Fibroblast of the aortic adventitia (primary cell): Measurements from ENCODE around the gene HOXB7. TPM values are rescaled to one million over a fixed set of nuclear protein-coding genes. Genes with fewer than 3 reads are reported as not detected.

Experiments
- DNase-seq: peaks from one replicate; pipeline ENCODE4 v3.0.0-alpha.2; 2010; ENCODE audit warnings: low read depth
- H3K4me3 ChIP-seq: 2 replicates; pipeline ENCODE4 v1.5.1; 2011; ENCODE audit warnings: low read depth, mild to moderate bottlenecking, control low read depth, low read length, moderate library complexity
- CTCF ChIP-seq: IDR thresholded peaks from 2 replicates; pipeline ENCODE4 v1.5.1; 2011; ENCODE audit warnings: mild to moderate bottlenecking, low read length, control low read depth, inconsistent platforms; ENCODE audit not compliant: insufficient read depth
- total RNA-seq: library from RNA; depleted of rRNA; stranded (reverse); fragments of >200 nt; gene quantifications from 2 replicates; pipeline ENCODE4 v1.2.3, GENCODE V29; 2012; ENCODE audit warnings: low replicate concordance

HOXB7 gene
- 0.18 and 4.7 TPM in 2 replicates for total RNA-seq

- peak; percentile 48 for DNase-seq
- peak within 1 kb of the TSS; percentile 55 for H3K4me3 ChIP-seq
- no peak for TF ChIP-seq CTCF
These were observed at the start of gene HOXB7 for GRCh38 chr17:48610282-48611211. TSS of gene HOXB7 (minus strand) at chr17:48611017. CDS start at chr17:48610918, 99 bp downstream.

- no peak for DNase-seq
- no peak for TF ChIP-seq CTCF
- no peak overlapping the region for H3K4me3 ChIP-seq
These were observed 45.1 kb upstream of the HOXB7 start for GRCh38 chr17:48655913-48656312.

GRCh38 chr17:48649741-48650140 is 38.9 kb upstream of the HOXB7 start:
- no peak for DNase-seq
- TF ChIP-seq CTCF: no peak
- H3K4me3 ChIP-seq: no peak overlapping the region

GRCh38 chr17:48647963-48648245 is 37.1 kb upstream of the HOXB7 start:
- no peak overlapping the region for H3K4me3 ChIP-seq
- DNase-seq: no peak
- TF ChIP-seq CTCF: no peak

- peak overlapping the region; percentile 59 for H3K4me3 ChIP-seq
- no peak for TF ChIP-seq CTCF
- DNase-seq: peak; percentile 16
These were observed 36.5 kb upstream of the HOXB7 start for GRCh38 chr17:48647103-48647962.

GRCh38 chr17:48646183-48647102 is 35.6 kb upstream of the HOXB7 start:
- TF ChIP-seq CTCF: no peak
- H3K4me3 ChIP-seq: no peak overlapping the region
- no peak for DNase-seq
